Liver (tissue), 3 donors: ENCODE measurements around the gene GPR183.

Source experiments
- ATF3 ChIP-seq: IDR thresholded peaks from 2 replicates; pipeline ENCODE4 v1.6.1; 2016; ENCODE audit warnings: antibody characterized with exemption
- EGR1 ChIP-seq, 2 donors: IDR thresholded peaks; 2 replicates each; pipeline ENCODE4 v1.6.1; 2016 to 2018; ENCODE audit warnings: antibody characterized with exemption in 2 of 2, low read depth in 2 of 2
- FOXA1 ChIP-seq: IDR thresholded peaks from 2 replicates; pipeline ENCODE4 v1.6.1; 2016; ENCODE audit warnings: antibody characterized with exemption
- GABPA ChIP-seq, 2 donors: IDR thresholded peaks in 1 of 2; conservative IDR thresholded peaks in 1 of 2; 2 replicates each; pipeline ENCODE4 v1.6.1; 2016; ENCODE audit warnings: antibody characterized with exemption in 2 of 2, mild to moderate bottlenecking in 1 of 2, moderate library complexity in 1 of 2
- HNF4A ChIP-seq, 2 donors: conservative IDR thresholded peaks; 2 replicates each; pipeline ENCODE4 v1.6.1; 2016; ENCODE audit warnings: antibody characterized with exemption in 2 of 2, mild to moderate bottlenecking in 2 of 2
- JUND ChIP-seq, 2 donors: IDR thresholded peaks; 2 replicates each; pipeline ENCODE4 v1.6.1; 2016; ENCODE audit warnings: antibody characterized with exemption in 2 of 2
- NR2F2 ChIP-seq: IDR thresholded peaks from 2 replicates; pipeline ENCODE4 v1.6.1; 2016; ENCODE audit warnings: antibody characterized with exemption
- RAD21 ChIP-seq, 2 donors: IDR thresholded peaks; 2 replicates each; pipeline ENCODE4 v1.6.1; 2016; ENCODE audit warnings: antibody characterized with exemption in 2 of 2, mild to moderate bottlenecking in 2 of 2
- TAF1 ChIP-seq: conservative IDR thresholded peaks from 2 replicates; pipeline ENCODE4 v1.6.1; 2016; ENCODE audit warnings: antibody characterized with exemption, mild to moderate bottlenecking
- YY1 ChIP-seq: IDR thresholded peaks from 2 replicates; pipeline ENCODE4 v1.6.1; 2016; ENCODE audit warnings: antibody characterized with exemption, mild to moderate bottlenecking
- TF ChIP-seq, protein P1 (sequence below): fragments of 150-350 bp; IDR thresholded peaks from 2 replicates; pipeline ENCODE4 v1.5.1; 2017; ENCODE audit warnings: improper control_type of control experiment, low read depth, low read length; ENCODE audit not compliant: missing input control
- TF ChIP-seq, protein P2 (sequence below): IDR thresholded peaks from 2 replicates; pipeline ENCODE4 v1.6.1; 2016; ENCODE audit warnings: antibody characterized with exemption, mild to moderate bottlenecking
- TF ChIP-seq, protein P3 (sequence below): IDR thresholded peaks from 2 replicates; pipeline ENCODE4 v1.6.1; 2016; ENCODE audit warnings: antibody characterized with exemption
- TF ChIP-seq, protein P4 (sequence below): IDR thresholded peaks from 2 replicates; pipeline ENCODE4 v1.6.1; 2016; ENCODE audit warnings: antibody characterized with exemption
- donor health status: healthy.
- donor health status: healthy.

- TF ChIP-seq TAF1 (no peak), FOXA1 (peak; percentile 81), YY1 (peak; percentile 84), ATF3 (peak; percentile 90), GABPA (IDR thresholded peaks at IDR 0.05 in 1 of 2, conservative IDR thresholded peaks at IDR 0.05 in 1 of 2) (no peak), RAD21 (IDR thresholded peaks at IDR 0.05) (peak; percentile 38 to 59), JUND (IDR thresholded peaks at IDR 0.05) (peak; percentile 50 to 92), EGR1 (IDR thresholded peaks at IDR 0.05; ENCODE audit: low read depth in 2 of 2) (no peak), NR2F2 (peak; percentile 39), HNF4A (conservative IDR thresholded peaks at IDR 0.05) (peak; percentile 91 to 95)
- TF ChIP-seq, protein P1, sequence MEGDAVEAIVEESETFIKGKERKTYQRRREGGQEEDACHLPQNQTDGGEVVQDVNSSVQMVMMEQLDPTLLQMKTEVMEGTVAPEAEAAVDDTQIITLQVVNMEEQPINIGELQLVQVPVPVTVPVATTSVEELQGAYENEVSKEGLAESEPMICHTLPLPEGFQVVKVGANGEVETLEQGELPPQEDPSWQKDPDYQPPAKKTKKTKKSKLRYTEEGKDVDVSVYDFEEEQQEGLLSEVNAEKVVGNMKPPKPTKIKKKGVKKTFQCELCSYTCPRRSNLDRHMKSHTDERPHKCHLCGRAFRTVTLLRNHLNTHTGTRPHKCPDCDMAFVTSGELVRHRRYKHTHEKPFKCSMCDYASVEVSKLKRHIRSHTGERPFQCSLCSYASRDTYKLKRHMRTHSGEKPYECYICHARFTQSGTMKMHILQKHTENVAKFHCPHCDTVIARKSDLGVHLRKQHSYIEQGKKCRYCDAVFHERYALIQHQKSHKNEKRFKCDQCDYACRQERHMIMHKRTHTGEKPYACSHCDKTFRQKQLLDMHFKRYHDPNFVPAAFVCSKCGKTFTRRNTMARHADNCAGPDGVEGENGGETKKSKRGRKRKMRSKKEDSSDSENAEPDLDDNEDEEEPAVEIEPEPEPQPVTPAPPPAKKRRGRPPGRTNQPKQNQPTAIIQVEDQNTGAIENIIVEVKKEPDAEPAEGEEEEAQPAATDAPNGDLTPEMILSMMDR, result no peak
- TF ChIP-seq, protein P2, sequence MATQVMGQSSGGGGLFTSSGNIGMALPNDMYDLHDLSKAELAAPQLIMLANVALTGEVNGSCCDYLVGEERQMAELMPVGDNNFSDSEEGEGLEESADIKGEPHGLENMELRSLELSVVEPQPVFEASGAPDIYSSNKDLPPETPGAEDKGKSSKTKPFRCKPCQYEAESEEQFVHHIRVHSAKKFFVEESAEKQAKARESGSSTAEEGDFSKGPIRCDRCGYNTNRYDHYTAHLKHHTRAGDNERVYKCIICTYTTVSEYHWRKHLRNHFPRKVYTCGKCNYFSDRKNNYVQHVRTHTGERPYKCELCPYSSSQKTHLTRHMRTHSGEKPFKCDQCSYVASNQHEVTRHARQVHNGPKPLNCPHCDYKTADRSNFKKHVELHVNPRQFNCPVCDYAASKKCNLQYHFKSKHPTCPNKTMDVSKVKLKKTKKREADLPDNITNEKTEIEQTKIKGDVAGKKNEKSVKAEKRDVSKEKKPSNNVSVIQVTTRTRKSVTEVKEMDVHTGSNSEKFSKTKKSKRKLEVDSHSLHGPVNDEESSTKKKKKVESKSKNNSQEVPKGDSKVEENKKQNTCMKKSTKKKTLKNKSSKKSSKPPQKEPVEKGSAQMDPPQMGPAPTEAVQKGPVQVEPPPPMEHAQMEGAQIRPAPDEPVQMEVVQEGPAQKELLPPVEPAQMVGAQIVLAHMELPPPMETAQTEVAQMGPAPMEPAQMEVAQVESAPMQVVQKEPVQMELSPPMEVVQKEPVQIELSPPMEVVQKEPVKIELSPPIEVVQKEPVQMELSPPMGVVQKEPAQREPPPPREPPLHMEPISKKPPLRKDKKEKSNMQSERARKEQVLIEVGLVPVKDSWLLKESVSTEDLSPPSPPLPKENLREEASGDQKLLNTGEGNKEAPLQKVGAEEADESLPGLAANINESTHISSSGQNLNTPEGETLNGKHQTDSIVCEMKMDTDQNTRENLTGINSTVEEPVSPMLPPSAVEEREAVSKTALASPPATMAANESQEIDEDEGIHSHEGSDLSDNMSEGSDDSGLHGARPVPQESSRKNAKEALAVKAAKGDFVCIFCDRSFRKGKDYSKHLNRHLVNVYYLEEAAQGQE, result peak; percentile 81
- TF ChIP-seq, protein P3, sequence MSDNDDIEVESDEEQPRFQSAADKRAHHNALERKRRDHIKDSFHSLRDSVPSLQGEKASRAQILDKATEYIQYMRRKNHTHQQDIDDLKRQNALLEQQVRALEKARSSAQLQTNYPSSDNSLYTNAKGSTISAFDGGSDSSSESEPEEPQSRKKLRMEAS, result peak; percentile 91
- TF ChIP-seq, protein P4, sequence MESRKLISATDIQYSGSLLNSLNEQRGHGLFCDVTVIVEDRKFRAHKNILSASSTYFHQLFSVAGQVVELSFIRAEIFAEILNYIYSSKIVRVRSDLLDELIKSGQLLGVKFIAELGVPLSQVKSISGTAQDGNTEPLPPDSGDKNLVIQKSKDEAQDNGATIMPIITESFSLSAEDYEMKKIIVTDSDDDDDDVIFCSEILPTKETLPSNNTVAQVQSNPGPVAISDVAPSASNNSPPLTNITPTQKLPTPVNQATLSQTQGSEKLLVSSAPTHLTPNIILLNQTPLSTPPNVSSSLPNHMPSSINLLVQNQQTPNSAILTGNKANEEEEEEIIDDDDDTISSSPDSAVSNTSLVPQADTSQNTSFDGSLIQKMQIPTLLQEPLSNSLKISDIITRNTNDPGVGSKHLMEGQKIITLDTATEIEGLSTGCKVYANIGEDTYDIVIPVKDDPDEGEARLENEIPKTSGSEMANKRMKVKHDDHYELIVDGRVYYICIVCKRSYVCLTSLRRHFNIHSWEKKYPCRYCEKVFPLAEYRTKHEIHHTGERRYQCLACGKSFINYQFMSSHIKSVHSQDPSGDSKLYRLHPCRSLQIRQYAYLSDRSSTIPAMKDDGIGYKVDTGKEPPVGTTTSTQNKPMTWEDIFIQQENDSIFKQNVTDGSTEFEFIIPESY, result peak; percentile 92
Observed at GRCh38 chr13:99281811-99282263, 25.4 kb downstream of the GPR183 start.
